Naive thymus-derived CD8-positive, alpha-beta T cell (primary cell): ENCODE data around the gene EXOC4. TPM values are rescaled to one million over a fixed set of nuclear protein-coding genes. Genes with fewer than 3 reads are reported as not detected.
A peak's percentile ranks its signal among the peaks of the same experiment; 100 is the strongest.

Experiments
- ATAC-seq, 2 donors: fragments of 150-1000 bp; cut with Tn5 transposase in 1 of 2; sonication (Bioruptor Pico), chemical (Tn5 transposase) in 1 of 2; 1 replicate in 1 of 2; 2 replicates in 1 of 2; pipeline ENCODE4 v1.10.0; 2021; ENCODE audit warnings: mild to moderate bottlenecking in 2 of 2, moderate library complexity in 2 of 2
- POLR2A ChIA-PET: fragments of 350-600 bp; sonication (Branson Sonifier 250); formaldehyde crosslinking; loops from one replicate; lab custom pipeline; 2021; ENCODE audit warnings: antibody characterized with exemption; lab: Charles Lee
- DNase-seq, 10 donors: peaks; one replicate each; pipeline versions ENCODE4 v3.0.0 to v3.0.0-alpha.2; 2020 to 2022
- H3K27ac Mint-ChIP-seq, 10 donors: one replicate each; pipeline ENCODE4 v1.8.0; 2020 to 2022; ENCODE audit warnings: mild to moderate bottlenecking in 10 of 10, mixed read lengths in 10 of 10, moderate library complexity in 4 of 10, inconsistent platforms in 1 of 10
- H3K27me3 Mint-ChIP-seq, 5 donors: one replicate each; pipeline ENCODE4 v1.8.0; 2021 to 2022; ENCODE audit warnings: mixed read lengths in 5 of 5
- H3K36me3 Mint-ChIP-seq, 3 donors: one replicate each; pipeline ENCODE4 v1.8.0; 2020 to 2022; ENCODE audit warnings: mixed read lengths in 3 of 3, mild to moderate bottlenecking in 2 of 3, inconsistent platforms in 1 of 3
- H3K4me1 Mint-ChIP-seq, 4 donors: one replicate each; pipeline ENCODE4 v1.8.0; 2021 to 2022; ENCODE audit warnings: mixed read lengths in 4 of 4
- H3K4me3 Mint-ChIP-seq, 10 donors: one replicate each; pipeline ENCODE4 v1.8.0; 2020 to 2022; ENCODE audit warnings: mild to moderate bottlenecking in 10 of 10, mixed read lengths in 10 of 10, moderate library complexity in 6 of 10, inconsistent platforms in 1 of 10
- H3K9me3 Mint-ChIP-seq, 9 donors: one replicate each; pipeline ENCODE4 v1.8.0; 2020 to 2022; ENCODE audit warnings: mixed read lengths in 9 of 9, mild to moderate bottlenecking in 3 of 9, inconsistent platforms in 1 of 9, moderate library complexity in 1 of 9
- polyA plus RNA-seq, 3 donors: library from polyadenylated mRNA; unstranded; fragments of 300-500 nt; fragmentation: Illumina TruSeq; gene quantifications; one replicate each; pipeline ENCODE4 v1.2.3, GENCODE V29; 2021
- total RNA-seq, 8 experiments: library from RNA in 2 of 8; stranded (reverse) in 2 of 8; gene quantifications; one replicate each; pipeline ENCODE4 v1.2.3 and lab custom pipeline; 2021 to 2026

Gene EXOC4
- total and polyA plus RNA-seq, 5 experiments from 2014 or later: 29.4 to 68.6 (median 42.4) TPM

DNA sequence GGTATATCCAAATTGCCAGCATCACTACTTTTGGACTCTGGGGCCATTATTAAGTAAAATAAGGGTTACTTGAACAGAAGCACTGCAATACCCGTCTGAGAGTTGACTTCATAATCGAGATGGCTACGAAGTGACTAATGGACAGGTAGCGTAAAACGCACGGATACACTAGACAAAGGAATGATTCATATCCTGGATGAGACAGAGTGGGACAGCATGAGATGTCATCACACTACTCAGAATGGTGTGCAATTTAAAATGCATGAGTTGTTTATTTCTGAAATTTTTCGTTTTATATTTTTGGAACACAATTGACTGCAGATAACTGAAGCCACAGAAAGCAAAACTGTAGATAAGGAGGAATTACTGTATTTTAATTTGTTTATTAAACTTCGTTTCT, 452.7 kb downstream of the EXOC4 start:
- Mint-ChIP-seq H3K27ac (no peak overlapping the region), H3K4me3 (no peak overlapping the region), H3K4me1 (peaks cover 0 to 3% (median 0%) of the 10 kb centered on the region in 4 donors), H3K36me3 (peaks cover 0 to 16% (median 8%) of the 10 kb centered on the region in 3 donors), H3K27me3 (no peaks in the 10 kb centered on the region), H3K9me3 (peaks cover 0 to 3% (median 0%) of the 10 kb centered on the region in 9 donors)
- POLR2A ChIA-PET: no interaction called here
- DNase-seq (no peak), ATAC-seq (no peak)

DNA sequence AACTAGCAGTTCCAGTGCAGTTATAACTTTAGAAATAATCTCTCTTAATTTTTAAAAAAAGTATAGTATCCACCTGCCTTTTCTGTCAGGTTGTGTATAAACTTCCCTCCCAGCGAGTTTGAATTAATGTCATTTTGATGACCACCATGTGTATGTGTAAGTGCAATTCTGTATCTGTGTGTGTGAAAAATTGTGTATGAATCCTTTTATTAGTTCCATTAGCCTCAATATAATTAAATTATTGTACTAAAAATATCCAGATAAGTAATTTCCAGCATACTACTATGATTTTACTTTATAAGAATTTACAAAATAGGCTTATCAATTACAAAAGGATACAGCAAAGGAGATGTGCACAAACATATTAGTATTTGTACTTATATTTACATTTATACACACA, 453.1 kb downstream of the EXOC4 start:
- DNase-seq: no peak
- POLR2A ChIA-PET: no interaction called here
- Mint-ChIP-seq H3K27me3 (no peaks in the 10 kb centered on the region), H3K9me3 (peaks cover 0 to 3% (median 0%) of the 10 kb centered on the region in 9 donors), H3K4me3 (no peak overlapping the region), H3K36me3 (peaks cover 0 to 20% (median 11%) of the 10 kb centered on the region in 3 donors), H3K27ac (no peak overlapping the region), H3K4me1 (peaks cover 0 to 3% (median 0%) of the 10 kb centered on the region in 4 donors)
- no peak for ATAC-seq

GRCh38 chr7:133709036-133709880, 456.4 kb downstream of the EXOC4 start:
- ATAC-seq (no peak), DNase-seq (no peak)
- H3K27me3 Mint-ChIP-seq: no peaks in the 10 kb centered on the region
- H3K4me3 Mint-ChIP-seq: no peak overlapping the region
- peaks cover 0 to 3% (median under 1%) of the 10 kb centered on the region in 4 donors for H3K4me1 Mint-ChIP-seq
- peaks cover 0 to 16% (median 6%) of the 10 kb centered on the region in 3 donors for H3K36me3 Mint-ChIP-seq
- POLR2A ChIA-PET: no interaction called here
- peak overlapping the region in 2 of 10 donors; percentile 40 to 53 for H3K27ac Mint-ChIP-seq
- peaks cover 0 to 3% (median 0%) of the 10 kb centered on the region in 9 donors for H3K9me3 Mint-ChIP-seq

DNA sequence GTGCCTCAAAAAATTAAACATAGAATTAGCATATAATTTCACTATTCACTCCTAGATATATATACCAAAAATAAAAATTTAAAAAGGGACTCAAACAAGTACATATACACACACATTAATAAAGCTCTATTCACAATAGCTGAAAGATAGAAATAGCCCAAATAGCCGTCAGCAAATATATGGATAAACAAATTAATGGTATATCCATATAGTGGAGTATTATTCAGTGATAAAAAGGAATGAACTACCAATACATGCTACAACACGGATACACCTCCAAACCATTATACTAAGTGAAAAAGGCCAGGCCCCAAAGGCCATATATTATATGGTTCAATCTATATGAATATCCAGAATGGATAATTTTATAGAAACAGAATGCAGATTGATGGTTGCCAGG, 459.7 kb downstream of the EXOC4 start:
- Mint-ChIP-seq H3K27ac (no peak overlapping the region), H3K9me3 (peaks cover 0 to 3% (median 0%) of the 10 kb centered on the region in 9 donors), H3K4me1 (peaks cover 0 to 3% (median under 1%) of the 10 kb centered on the region in 4 donors), H3K4me3 (no peak overlapping the region), H3K27me3 (no peaks in the 10 kb centered on the region), H3K36me3 (peaks cover 0 to 18% (median 6%) of the 10 kb centered on the region in 3 donors)
- DNase-seq (no peak), ATAC-seq (no peak)
- POLR2A ChIA-PET: no interaction called here

DNA sequence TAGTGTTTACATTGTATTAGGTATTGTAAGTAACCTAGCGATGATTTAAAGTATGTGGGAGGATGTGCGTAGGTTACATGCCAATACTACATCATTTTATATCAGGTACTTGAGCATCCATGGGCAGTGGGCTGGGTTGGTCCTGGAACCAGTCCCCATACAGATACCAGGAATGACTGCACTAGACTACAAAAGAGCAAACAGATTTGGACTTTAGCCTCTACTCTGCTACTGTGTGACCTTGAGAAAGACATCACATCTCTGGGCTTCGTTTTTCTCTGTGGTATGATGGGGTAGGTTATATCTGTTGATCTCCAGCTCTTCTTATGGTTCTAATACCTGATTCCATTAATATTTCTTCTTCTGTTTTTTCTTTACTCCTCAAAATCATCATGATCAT, 461.8 kb downstream of the EXOC4 start:
- no peak for DNase-seq

DNA sequence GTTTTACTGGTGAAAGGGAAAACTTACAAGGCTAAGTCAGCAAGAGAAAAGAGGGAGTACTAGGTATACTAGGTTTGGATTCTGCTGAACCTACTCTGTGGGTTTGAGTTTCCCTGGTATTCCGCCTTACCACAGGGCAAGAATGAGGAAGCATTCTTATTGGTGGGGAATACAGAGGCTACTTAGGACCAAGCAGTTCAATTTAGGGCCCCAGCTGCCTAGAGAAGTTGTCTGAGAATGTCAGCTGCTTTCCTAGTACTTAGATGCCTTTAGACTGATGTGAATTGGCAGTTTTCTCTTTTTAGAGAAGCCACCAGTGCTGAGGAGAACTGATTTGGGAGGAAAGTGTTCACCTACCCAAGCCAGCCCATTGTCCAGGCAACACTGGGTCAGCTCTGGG, 465.3 kb downstream of the EXOC4 start:
- POLR2A ChIA-PET: no interaction called here
- Mint-ChIP-seq H3K27me3 (no peaks in the 10 kb centered on the region), H3K9me3 (peaks cover 0 to 3% (median 0%) of the 10 kb centered on the region in 9 donors), H3K36me3 (peaks cover 0 to 9% (median 5%) of the 10 kb centered on the region in 3 donors), H3K27ac (no peak overlapping the region), H3K4me3 (no peak overlapping the region), H3K4me1 (peaks cover 0 to 2% (median 0%) of the 10 kb centered on the region in 4 donors)
- DNase-seq: no peak
- no peak for ATAC-seq

More for the DNA sequence above, 461.8 kb downstream of the EXOC4 start:
- Mint-ChIP-seq H3K27ac (no peak overlapping the region), H3K36me3 (peaks cover 0 to 19% (median 8%) of the 10 kb centered on the region in 3 donors), H3K9me3 (peaks cover 0 to 3% (median 0%) of the 10 kb centered on the region in 9 donors), H3K4me1 (peaks cover 0 to 2% (median 0%) of the 10 kb centered on the region in 4 donors), H3K4me3 (no peak overlapping the region), H3K27me3 (no peaks in the 10 kb centered on the region)
- ATAC-seq: no peak
- POLR2A ChIA-PET: no interaction called here

GRCh38 chr7:133723044-133723443, 470.2 kb downstream of the EXOC4 start:
- Mint-ChIP-seq H3K27ac (no peak overlapping the region), H3K4me1 (peaks cover 0 to 2% (median under 1%) of the 10 kb centered on the region in 4 donors), H3K9me3 (peaks cover 0 to 3% (median 0%) of the 10 kb centered on the region in 9 donors), H3K27me3 (no peaks in the 10 kb centered on the region), H3K4me3 (no peak overlapping the region), H3K36me3 (peaks cover 3 to 12% (median 5%) of the 10 kb centered on the region in 3 donors)
- ATAC-seq: no peak
- DNase-seq: no peak
- POLR2A ChIA-PET: no interaction called here

GRCh38 chr7:133724148-133724547, 471.3 kb downstream of the EXOC4 start:
- H3K4me1 Mint-ChIP-seq: peaks cover 0 to 2% (median under 1%) of the 10 kb centered on the region in 4 donors

DNA sequence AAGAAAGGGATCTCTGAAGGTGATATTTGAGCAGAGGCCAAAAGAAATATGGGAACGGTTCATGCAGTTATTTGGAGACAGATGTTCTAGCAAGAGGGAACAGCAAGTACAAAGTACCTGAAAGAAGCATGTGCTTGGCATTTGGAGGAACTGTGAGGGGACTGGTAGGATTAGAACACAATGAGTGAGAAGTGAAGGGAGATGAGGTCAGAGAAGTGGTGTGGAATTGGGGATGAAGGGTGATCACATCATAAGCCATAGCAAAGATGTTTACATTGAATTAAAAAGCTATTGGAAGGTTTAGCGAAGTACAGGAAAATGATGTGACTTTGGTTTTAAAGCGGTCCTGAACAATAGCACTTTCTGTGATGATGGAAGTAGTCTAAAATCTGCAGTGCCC, 471.8 kb downstream of the EXOC4 start:
- no peak overlapping the region for H3K4me3 Mint-ChIP-seq
- POLR2A ChIA-PET: no interaction called here
- DNase-seq (no peak), ATAC-seq (no peak)
- peaks cover 0 to 2% (median under 1%) of the 10 kb centered on the region in 4 donors for H3K4me1 Mint-ChIP-seq
- no peak overlapping the region for H3K27ac Mint-ChIP-seq
- H3K27me3 Mint-ChIP-seq: no peaks in the 10 kb centered on the region
- no peaks in the 10 kb centered on the region for H3K9me3 Mint-ChIP-seq
- H3K36me3 Mint-ChIP-seq: peaks cover 3 to 10% (median 3%) of the 10 kb centered on the region in 3 donors

More at GRCh38 chr7:133724148-133724547, 471.3 kb downstream of the EXOC4 start:
- Mint-ChIP-seq H3K27me3 (no peaks in the 10 kb centered on the region), H3K36me3 (peaks cover 3 to 9% (median 3%) of the 10 kb centered on the region in 3 donors), H3K27ac (no peak overlapping the region), H3K4me3 (no peak overlapping the region), H3K9me3 (peaks cover 0 to 3% (median 0%) of the 10 kb centered on the region in 9 donors)
- ATAC-seq (no peak), DNase-seq (no peak)
- POLR2A ChIA-PET: no interaction called here

- POLR2A ChIA-PET: no interaction called here
- no peaks in the 10 kb centered on the region for H3K27me3 Mint-ChIP-seq
- peaks cover 0 to 3% (median 0%) of the 10 kb centered on the region in 9 donors for H3K9me3 Mint-ChIP-seq
- no peak for DNase-seq
- no peak overlapping the region for H3K27ac Mint-ChIP-seq
- no peak for ATAC-seq
- H3K4me1 Mint-ChIP-seq: peaks cover 0 to 2% (median under 1%) of the 10 kb centered on the region in 4 donors
- H3K36me3 Mint-ChIP-seq: peaks cover 3 to 21% (median 7%) of the 10 kb centered on the region in 3 donors
- no peak overlapping the region for H3K4me3 Mint-ChIP-seq
Observed at GRCh38 chr7:133727476-133728214, 474.8 kb downstream of the EXOC4 start.

GRCh38 chr7:133730360-133730759, 477.5 kb downstream of the EXOC4 start:
- H3K36me3 Mint-ChIP-seq: peaks cover 0 to 30% (median 4%) of the 10 kb centered on the region in 3 donors
- H3K27ac Mint-ChIP-seq: no peak overlapping the region
- no peaks in the 10 kb centered on the region for H3K27me3 Mint-ChIP-seq

GRCh38 chr7:133733401-133733800, 480.5 kb downstream of the EXOC4 start:
- DNase-seq: no peak
- no peak for ATAC-seq
- POLR2A ChIA-PET: no interaction called here
- Mint-ChIP-seq H3K36me3 (peaks cover 0 to 22% (median 4%) of the 10 kb centered on the region in 3 donors), H3K4me1 (peaks cover 0 to 3% (median 0%) of the 10 kb centered on the region in 4 donors), H3K27ac (no peak overlapping the region), H3K27me3 (no peaks in the 10 kb centered on the region), H3K4me3 (no peak overlapping the region), H3K9me3 (peaks cover 0 to 3% (median 0%) of the 10 kb centered on the region in 9 donors)

More at GRCh38 chr7:133730360-133730759, 477.5 kb downstream of the EXOC4 start:
- no peak for ATAC-seq
- no peak for DNase-seq
- Mint-ChIP-seq H3K4me3 (no peak overlapping the region), H3K9me3 (peaks cover 0 to 3% (median 0%) of the 10 kb centered on the region in 9 donors), H3K4me1 (peaks cover 0 to 2% (median under 1%) of the 10 kb centered on the region in 4 donors)
- POLR2A ChIA-PET: no interaction called here
